SK-N-SH treated with all-trans-retinoic acid at 6 μM for 48 hours (cell line): Measurements from ENCODE around the gene B4GALNT3.

Experiments
- ARNTL ChIP-seq: fragments of 450-650 bp; formaldehyde crosslinking; IDR thresholded peaks from 2 replicates; pipeline ENCODE4 v1.5.0; 2020; ENCODE audit warnings: low read depth, mild to moderate bottlenecking, moderate library complexity, borderline replicate concordance
- ESRRG ChIP-seq: fragments of 250-450 bp; sonication (Bioruptor Pico); IDR thresholded peaks from 2 replicates; pipeline ENCODE4 v1.6.1; 2021; ENCODE audit warnings: mild to moderate bottlenecking
- GLIS3 ChIP-seq: fragments of 250-450 bp; sonication (Bioruptor Pico); IDR thresholded peaks from 2 replicates; pipeline ENCODE4 v1.5.0; 2020; ENCODE audit warnings: mild to moderate bottlenecking, moderate library complexity
- ZNF565 ChIP-seq: fragments of 450-650 bp; formaldehyde crosslinking; conservative IDR thresholded peaks from 2 replicates; pipeline ENCODE4 v1.5.0; 2020; ENCODE audit warnings: low read depth, mild to moderate bottlenecking, moderate library complexity
- ZNF8 ChIP-seq: fragments of 450-650 bp; formaldehyde crosslinking; IDR thresholded peaks from 2 replicates; pipeline ENCODE4 v1.5.0; 2020; ENCODE audit warnings: mild to moderate bottlenecking, moderate library complexity

- TF ChIP-seq GLIS3 (CRISPR knock-in tag), result no peak
- TF ChIP-seq ZNF8 (CRISPR knock-in tag), result no peak
- no peak for TF ChIP-seq ARNTL (CRISPR knock-in tag)
- no peak for TF ChIP-seq ESRRG
- TF ChIP-seq ZNF565, result no peak
Observed at GRCh38 chr12:569091-569676, 109.4 kb downstream of the B4GALNT3 start.
